Activated CD8-positive, alpha-beta memory T cell treated with anti-CD3 and anti-CD28 coated beads, Interleukin-2, amount 50 U/mL, for 24 hours (primary cell): ENCODE results near the gene NOL4L.

Experiments
- DNase-seq: peaks from one replicate; pipeline ENCODE4 v3.0.0-alpha.2; 2020; ENCODE audit errors: extremely low read depth

NOL4L gene

DNA sequence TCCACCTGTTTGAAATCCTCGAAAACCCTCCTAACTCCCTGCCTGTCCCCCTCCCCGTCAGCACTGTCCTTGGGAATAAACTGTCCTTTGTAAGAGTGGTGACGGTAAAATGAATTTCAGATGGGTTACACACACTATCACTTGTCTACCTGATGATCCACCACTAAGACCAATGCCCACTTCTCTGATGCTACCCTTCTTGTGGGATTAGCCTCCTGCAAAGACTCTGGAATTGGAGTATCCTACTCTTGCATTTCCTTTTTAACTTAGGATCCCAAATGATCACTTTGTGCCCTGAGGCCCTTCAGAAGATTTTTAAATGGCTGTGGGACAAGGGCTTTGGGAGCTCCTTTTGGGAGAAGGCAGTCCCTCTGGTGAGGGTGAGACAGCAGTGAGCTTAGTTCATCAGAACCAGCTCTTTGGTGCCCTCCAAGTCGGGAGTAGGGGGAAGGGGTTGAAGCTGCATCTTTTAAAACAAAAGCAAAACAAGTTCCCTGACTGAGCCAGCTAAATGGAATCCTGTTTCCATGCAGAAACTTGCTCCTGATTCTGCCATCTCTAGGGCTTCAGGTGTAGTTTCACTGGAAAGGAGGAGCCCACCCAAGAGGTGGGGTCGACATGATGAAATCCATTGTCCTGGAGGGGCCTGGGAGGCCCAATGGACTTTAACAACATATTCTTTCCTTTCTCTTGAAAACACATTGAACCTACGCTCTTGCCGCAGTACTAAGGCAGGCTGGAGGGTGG is 140.5 kb downstream of the NOL4L start:
- DNase-seq: no peak

GRCh38 chr20:32443386-32443974 is 141.7 kb downstream of the NOL4L start:
- DNase-seq: no peak

- DNase-seq: no peak
Observed at GRCh38 chr20:32442630-32443373, 142.3 kb downstream of the NOL4L start.

DNA sequence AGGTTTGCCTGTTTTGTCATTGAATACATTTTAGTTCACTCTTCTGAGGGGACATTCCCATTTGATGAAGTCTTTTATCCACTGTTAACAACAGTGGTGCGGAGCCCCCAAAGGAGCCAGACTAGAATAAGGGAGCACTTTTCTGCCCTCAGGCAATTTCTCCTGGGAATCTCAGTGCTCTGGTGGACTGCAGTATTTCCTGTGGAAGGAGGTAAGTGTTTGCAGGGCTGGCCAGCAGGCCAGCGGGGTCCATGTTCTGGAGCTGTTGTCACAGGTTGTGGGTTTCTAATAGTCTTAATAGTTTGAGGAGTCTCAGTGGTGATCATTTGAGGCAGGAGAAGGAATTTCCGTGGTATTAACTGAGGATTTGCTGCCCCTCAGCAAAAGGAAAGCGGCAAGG is 143.5 kb downstream of the NOL4L start:
- DNase-seq: no peak

DNA sequence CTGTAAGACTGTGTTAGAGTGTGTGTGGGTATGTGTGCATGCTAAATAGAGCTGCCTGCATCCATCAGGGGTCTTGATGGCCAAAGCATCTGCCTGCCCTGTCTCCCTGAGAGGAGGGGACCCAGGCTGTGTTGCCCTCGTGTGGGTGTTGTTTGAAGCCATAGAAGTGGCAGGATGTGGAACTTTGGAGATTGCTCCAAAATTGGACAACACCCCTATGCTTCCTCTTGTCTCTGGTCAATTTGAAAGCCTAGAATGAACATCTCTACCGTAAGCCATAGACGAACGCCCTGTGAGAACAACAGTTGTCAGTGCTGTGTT is 144.4 kb downstream of the NOL4L start:
- DNase-seq: no peak

GRCh38 chr20:32440069-32440757 is 144.9 kb downstream of the NOL4L start:
- DNase-seq: no peak

DNA sequence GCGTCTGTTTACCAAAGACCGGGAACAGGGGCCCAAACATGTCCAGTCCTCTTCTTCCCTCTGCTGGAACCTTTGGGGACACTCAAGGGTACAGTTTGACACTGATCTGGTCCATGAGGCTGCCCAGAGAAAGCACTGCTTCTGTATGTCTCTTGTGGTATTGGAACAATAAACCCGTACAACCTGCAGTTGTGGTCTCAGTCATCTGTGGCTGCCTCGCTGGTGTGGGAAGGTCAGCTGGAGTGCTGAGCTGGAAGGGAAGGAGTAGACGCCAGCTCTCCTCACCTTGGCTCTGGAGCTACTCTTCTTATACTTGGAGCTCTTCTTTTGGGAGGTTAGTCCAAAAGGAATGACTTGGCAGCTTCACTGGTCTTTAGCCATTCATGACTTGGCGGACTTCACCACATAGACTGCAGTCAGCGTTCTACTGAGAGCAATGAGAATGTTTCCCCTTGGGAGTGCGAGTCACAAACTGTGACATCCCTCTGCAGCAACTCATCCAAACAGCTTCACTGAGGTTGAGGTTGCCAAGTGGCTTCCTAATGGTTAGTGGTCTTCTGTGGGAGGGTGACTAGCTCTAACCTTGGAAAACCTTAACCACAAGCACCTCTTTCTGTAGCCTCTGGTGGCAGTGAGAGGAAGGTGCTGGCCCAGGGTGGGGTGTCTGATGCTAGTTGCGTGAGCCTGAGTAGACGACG is 145.9 kb downstream of the NOL4L start:
- DNase-seq: peak; percentile 14

- no peak for DNase-seq
Observed at GRCh38 chr20:32438331-32438858, 146.7 kb downstream of the NOL4L start.

- DNase-seq: no peak
Observed at GRCh38 chr20:32437391-32438074, 147.6 kb downstream of the NOL4L start.

DNA sequence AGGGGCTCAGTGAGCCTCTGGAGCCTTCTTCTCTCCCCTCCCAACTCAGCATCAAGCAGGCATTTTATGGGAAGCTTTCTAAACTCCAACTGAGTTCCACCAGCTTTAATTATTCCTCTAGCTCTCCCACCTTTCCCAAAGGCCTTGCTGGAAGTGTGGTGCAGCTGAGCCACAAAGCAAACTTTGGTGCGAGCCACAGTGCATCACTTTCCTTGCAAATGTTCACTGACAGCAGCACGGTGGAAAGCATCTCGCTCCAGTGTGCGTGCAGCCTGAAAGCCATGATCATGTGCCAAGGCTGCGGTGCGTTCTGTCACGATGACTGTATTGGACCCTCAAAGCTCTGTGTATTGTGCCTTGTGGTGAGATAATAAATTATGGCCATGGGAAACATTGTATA is 148.2 kb downstream of the NOL4L start:
- no peak for DNase-seq

- no peak for DNase-seq
Observed at GRCh38 chr20:32436142-32436861, 148.8 kb downstream of the NOL4L start.

DNA sequence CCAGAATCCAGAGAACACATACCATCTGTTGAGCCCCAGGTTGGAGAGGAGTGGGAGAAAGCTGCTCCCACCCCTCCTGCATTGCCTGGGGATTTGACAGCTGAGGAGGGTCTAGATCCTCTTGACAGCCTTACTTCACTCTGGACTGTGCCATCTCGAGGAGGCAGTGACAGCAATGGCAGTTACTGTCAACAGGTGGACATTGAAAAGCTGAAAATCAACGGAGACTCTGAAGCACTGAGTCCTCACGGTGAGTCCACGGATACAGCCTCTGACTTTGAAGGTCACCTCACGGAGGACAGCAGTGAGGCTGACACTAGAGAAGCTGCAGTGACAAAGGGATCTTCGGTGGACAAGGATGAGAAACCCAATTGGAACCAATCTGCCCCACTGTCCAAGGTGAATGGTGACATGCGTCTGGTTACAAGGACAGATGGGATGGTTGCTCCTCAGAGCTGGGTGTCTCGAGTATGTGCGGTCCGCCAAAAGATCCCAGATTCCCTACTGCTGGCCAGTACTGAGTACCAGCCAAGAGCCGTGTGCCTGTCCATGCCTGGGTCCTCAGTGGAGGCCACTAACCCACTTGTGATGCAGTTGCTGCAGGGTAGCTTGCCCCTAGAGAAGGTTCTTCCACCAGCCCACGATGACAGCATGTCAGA is 149.6 kb downstream of the NOL4L start:
- DNase-seq: no peak

GRCh38 chr20:32434434-32434833 is 150.7 kb downstream of the NOL4L start:
- no peak for DNase-seq

- DNase-seq: no peak
Observed at GRCh38 chr20:32433311-32434021, 151.7 kb downstream of the NOL4L start.

- DNase-seq: no peak
Observed at GRCh38 chr20:32432277-32432676, 152.9 kb downstream of the NOL4L start.

DNA sequence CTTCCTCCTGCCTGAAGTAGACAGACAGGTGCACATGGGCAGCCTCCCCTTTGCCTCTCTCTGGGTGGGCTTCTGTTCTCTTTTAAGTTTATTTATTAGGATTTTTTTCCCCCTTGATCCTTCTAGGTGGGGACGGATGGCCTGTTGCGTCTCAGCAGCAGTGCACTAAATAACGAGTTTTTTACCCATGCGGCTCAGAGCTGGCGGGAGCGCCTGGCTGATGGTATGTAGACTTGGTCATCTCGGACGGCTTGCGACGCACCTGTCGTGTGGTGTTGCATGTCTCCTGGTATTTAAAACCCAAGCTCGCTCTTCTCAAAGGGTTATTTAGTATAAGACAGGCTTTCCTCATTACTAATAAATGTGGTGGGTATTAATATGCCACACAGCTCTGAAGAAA is 153.7 kb downstream of the NOL4L start:
- no peak for DNase-seq

DNA sequence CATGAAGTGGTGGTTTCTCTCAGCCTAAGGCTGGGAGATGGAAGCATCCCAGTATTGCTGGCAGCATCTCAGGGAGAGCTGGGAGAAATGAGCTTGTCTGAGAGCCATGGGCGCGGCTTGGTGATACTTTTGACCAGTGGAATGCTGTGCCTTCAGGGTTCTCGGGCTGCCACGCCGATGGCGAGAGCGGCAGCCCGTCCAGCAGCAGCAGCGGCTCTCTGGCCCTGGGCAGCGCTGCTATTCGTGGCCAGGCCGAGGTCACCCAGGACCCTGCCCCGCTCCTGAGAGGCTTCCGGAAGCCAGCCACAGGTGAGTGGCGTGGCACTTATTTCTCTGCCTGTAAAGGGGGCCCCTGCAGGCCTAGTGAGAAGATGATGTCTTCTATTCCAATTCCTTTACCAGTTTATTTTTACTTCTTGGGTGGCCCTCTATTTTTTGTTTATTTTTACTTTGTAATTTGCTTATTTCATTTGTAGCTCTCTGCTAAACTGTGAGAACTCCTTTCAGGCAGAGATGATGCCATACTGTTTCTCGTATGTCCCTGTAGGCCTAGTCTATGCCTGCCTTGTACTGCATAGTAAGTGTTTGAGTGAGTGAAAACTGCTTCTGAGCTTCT is 155.3 kb downstream of the NOL4L start:
- no peak for DNase-seq

- no peak for DNase-seq
Observed at GRCh38 chr20:32429343-32429742, 155.8 kb downstream of the NOL4L start.

DNA sequence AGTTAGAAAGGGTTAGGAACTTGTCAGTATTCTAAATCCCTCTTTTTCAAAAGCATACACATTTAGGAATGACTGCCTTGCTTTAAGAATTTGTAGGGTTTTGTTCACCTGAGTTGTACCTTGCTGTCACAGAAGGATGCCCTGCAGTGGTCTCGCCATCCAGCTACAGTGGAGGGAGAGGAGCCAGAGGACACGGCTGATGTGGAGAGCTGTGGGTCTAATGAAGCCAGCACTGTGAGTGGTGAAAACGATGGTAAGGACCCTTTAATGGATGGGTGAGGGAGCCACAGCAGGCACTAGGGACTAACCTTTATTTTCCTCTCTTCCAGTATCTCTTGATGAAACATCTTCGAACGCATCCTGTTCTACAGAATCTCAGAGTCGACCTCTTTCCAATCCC is 157.1 kb downstream of the NOL4L start:
- DNase-seq: no peak
